Fibroblast of villous mesenchyme (primary cell): ENCODE results near the gene FIBCD1. TPM values are rescaled to one million over a fixed set of nuclear protein-coding genes. Genes with fewer than 3 reads are reported as not detected.

Source experiments
- DNase-seq: peaks from one replicate; pipeline ENCODE4 v3.0.0-alpha.2; 2010; ENCODE audit warnings: low read depth
- H3K4me3 ChIP-seq: 2 replicates; pipeline ENCODE4 v1.5.1; 2011; ENCODE audit warnings: low read depth, mild to moderate bottlenecking, low read length
- total RNA-seq: library from RNA; depleted of rRNA; stranded (reverse); fragments of >200 nt; gene quantifications from 2 replicates; pipeline ENCODE4 v1.2.3, GENCODE V29; 2012
- TF ChIP-seq, protein P1 (sequence below): IDR thresholded peaks from 2 replicates; pipeline ENCODE4 v1.5.1; 2012; ENCODE audit warnings: low read depth, mild to moderate bottlenecking, low read length; ENCODE audit not compliant: insufficient read depth

FIBCD1 gene
- total RNA-seq, 1 donor: 4.3 TPM

DNA sequence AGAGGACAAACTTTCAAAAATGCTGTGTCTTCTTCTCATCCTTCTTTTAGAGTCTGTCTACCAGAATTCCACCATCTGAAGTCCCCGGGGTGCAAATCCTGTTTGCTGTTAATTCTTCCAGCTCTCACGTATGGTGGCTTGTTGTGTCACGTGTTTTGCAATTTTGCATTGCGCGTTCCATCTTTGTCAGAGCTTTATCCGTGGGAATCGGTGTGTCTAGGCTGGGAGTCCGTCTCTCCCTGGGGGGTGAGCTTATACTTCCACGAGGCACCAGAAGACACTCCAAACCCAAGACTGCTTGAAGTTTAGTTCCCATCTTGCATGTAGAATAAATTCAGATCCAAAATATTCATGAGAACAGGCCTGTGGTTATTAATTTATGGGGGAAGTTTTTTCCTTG lies 6.1 kb upstream of the FIBCD1 start:
- DNase-seq: no peak
- TF ChIP-seq, protein P1, sequence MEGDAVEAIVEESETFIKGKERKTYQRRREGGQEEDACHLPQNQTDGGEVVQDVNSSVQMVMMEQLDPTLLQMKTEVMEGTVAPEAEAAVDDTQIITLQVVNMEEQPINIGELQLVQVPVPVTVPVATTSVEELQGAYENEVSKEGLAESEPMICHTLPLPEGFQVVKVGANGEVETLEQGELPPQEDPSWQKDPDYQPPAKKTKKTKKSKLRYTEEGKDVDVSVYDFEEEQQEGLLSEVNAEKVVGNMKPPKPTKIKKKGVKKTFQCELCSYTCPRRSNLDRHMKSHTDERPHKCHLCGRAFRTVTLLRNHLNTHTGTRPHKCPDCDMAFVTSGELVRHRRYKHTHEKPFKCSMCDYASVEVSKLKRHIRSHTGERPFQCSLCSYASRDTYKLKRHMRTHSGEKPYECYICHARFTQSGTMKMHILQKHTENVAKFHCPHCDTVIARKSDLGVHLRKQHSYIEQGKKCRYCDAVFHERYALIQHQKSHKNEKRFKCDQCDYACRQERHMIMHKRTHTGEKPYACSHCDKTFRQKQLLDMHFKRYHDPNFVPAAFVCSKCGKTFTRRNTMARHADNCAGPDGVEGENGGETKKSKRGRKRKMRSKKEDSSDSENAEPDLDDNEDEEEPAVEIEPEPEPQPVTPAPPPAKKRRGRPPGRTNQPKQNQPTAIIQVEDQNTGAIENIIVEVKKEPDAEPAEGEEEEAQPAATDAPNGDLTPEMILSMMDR: no peak
- H3K4me3 ChIP-seq: no peak overlapping the region

- H3K4me3 ChIP-seq: no peak overlapping the region
- TF ChIP-seq, protein P1: no peak
- DNase-seq: no peak
Observed at GRCh38 chr9:130944510-130945058, 5.5 kb upstream of the FIBCD1 start.

DNA sequence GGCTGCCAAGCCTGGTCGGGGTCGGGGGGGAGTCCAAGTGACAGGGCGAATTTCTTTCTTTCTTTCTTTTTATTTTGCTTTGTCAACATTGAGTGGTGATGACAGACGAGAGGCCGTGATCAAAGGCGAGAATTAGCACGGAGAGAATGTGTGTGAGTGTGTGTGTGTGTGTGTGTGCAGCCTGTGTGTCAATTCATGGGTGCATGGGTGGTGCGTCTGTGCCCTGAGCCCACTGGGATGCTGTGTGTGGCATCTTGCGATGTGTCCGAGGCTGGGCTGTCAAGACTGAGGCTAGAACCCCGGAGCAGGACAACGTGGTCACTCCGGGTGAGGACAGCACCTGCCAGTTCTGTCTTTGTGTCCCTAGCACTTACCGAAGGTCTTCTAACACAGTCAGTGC lies 4.7 kb upstream of the FIBCD1 start:
- no peak overlapping the region for H3K4me3 ChIP-seq
- no peak for DNase-seq
- TF ChIP-seq, protein P1: no peak

DNA sequence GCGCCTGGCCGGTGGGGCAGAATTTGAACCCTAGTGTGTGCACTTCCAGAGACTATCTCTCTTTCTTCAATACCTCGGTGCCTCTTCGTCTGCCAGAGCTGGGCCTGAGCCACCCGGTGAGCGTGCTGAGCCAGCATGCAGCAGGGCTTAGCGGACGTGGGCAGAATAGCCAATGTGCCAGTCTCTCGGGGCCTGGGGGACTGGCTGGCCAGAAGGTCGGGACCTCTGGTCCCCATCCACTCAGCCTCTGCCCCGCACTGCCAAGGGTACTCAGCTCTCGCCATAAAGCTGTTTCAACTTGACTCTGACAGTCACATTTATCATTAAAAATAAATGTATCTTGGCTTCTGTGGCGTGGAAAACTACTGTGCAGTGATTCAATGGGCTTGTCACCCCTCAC lies 4.2 kb upstream of the FIBCD1 start:
- TF ChIP-seq, protein P1: no peak
- H3K4me3 ChIP-seq: no peak overlapping the region
- DNase-seq: no peak

GRCh38 chr9:130942679-130943078 lies 3.6 kb upstream of the FIBCD1 start:
- TF ChIP-seq, protein P1: no peak
- no peak overlapping the region for H3K4me3 ChIP-seq
- no peak for DNase-seq

DNA sequence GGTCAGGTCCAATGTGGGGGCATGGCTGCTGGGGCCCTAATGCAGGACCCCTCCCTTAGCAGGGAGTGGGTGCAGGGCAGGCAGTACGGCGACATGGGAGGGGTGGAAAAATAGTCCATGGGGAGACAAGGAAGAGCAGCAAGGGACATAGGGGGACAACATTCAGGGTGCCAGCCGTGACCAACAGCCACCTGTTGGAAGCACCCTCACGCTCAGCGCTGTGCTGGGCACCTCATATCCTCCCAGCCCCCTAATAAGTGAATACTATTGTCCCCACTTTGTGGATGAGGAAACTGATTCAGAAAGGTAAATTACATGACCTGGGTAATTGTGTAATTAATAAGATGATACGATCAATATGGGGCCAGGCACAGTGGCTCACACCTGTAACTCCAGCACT lies 3.0 kb upstream of the FIBCD1 start:
- TF ChIP-seq, protein P1: no peak
- no peak overlapping the region for H3K4me3 ChIP-seq
- no peak for DNase-seq
